ENCODE measurements around the gene OR2AK2.

The OR2AK2 gene

DNA sequence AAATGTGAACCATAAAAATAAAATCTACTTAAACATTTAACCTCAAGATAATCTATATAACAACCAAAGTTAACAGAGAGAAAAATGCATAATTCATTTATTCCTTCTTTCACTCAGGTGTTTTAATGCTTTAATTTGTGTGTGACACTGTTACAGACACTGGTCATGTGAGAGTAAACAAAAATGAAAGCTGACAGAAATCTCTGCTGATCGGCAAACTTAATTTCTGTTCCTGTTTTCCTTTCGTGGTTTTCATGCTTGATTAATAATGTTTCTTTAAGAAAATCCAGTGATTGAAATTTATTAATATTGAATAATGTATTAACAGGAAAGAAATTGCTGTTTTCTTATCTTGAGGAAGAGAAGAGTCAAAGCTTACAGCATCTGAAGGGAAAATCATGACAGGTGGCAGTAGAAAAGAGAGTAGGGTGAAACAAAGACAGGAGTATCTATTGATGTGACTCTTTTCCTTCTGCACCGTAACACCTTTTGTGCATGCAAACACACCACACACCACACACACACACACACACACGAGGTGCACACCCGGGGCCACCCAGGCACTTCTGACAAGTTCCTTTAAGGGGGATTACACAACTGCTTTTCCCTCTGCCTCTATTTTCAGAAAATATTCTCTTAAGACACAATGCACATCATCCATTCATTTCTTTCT, 1.6 kb downstream of the OR2AK2 start:
- no peak for TF ChIP-seq CTCF (IDR thresholded peaks at IDR 0.05; ENCODE audit: insufficient read depth, missing control alignments)
- no peak for DNase-seq (ENCODE audit: insufficient read length, low spot score)
- FAIRE-seq, result no peak

GRCh38 chr1:247992986-247993385, 28.0 kb downstream of the OR2AK2 start:
- no peak for DNase-seq (ENCODE audit: insufficient read length, low spot score)
- no peak for TF ChIP-seq CTCF (IDR thresholded peaks at IDR 0.05; ENCODE audit: insufficient read depth, missing control alignments)
- no peak for FAIRE-seq

- no peak for TF ChIP-seq CTCF (IDR thresholded peaks at IDR 0.05; ENCODE audit: insufficient read depth, missing control alignments)
- FAIRE-seq, result no peak
- no peak for DNase-seq (ENCODE audit: insufficient read length, low spot score)
Measured at GRCh38 chr1:247998811-247999210, 33.8 kb downstream of the OR2AK2 start.

- no peak for TF ChIP-seq CTCF (IDR thresholded peaks at IDR 0.05; ENCODE audit: insufficient read depth, missing control alignments)
- FAIRE-seq (no peak), DNase-seq (ENCODE audit: insufficient read length, low spot score) (no peak)
Measured at GRCh38 chr1:248000169-248000568, 35.1 kb downstream of the OR2AK2 start.

DNA sequence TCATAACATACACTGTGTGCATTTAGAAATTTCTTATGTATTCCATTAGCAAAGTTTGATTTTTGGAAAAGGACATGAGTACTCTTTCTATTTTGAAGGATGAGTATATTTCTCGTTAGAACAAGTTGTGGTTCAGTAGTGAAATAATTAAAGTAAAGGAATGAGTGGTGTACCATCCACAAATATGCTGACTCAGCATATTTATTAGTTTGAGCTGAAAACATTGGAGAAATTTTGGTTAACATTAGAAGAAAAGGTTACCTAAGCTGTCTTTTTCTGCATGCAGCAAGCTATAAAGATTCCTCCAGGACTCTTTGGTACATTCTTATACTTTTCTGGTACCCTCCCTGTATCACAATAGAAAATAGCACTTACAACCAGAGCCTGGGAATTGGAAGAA, 42.7 kb downstream of the OR2AK2 start:
- no peak for TF ChIP-seq CTCF (IDR thresholded peaks at IDR 0.05; ENCODE audit: insufficient read depth, missing control alignments)

GRCh38 chr1:248009681-248010080, 44.6 kb downstream of the OR2AK2 start:
- FAIRE-seq, result no peak
- no peak for TF ChIP-seq CTCF (IDR thresholded peaks at IDR 0.05; ENCODE audit: insufficient read depth, missing control alignments)
- no peak for DNase-seq (ENCODE audit: insufficient read length, low spot score)

More for the DNA sequence above, 42.7 kb downstream of the OR2AK2 start:
- no peak for DNase-seq (ENCODE audit: insufficient read length, low spot score)
- no peak for FAIRE-seq

- FAIRE-seq, result no peak
- no peak for TF ChIP-seq CTCF (IDR thresholded peaks at IDR 0.05; ENCODE audit: insufficient read depth, missing control alignments)
- no peak for DNase-seq (ENCODE audit: insufficient read length, low spot score)
Measured at GRCh38 chr1:248013229-248013710, 48.2 kb downstream of the OR2AK2 start, which contains the start of gene OR2L5. Gene OR2L5, plus strand, starts transcription at chr1:248013660. Its CDS starts 8,288 bp downstream, at chr1:248021948.
